Lung (tissue), 12 donors: ENCODE results near the gene TMEM9. TPM values are rescaled to one million over a fixed set of nuclear protein-coding genes. Genes with fewer than 3 reads are reported as not detected.

ENCODE experiments used
- ATAC-seq: fragments of 200-7000 bp; cut with Tn5 transposase; one replicate; pipeline ENCODE4 v1.9.1; 2020; ENCODE audit warnings: moderate number of reproducible peaks; ENCODE audit not compliant: insufficient read depth, low FRiP score
- DNase-seq, 3 donors: peaks; one replicate each; pipeline ENCODE4 v3.0.0-alpha.2; 2013 to 2017
- H3K27ac ChIP-seq, 2 donors: one replicate each; pipeline ENCODE4 v1.5.1; 2013; ENCODE audit warnings: mild to moderate bottlenecking in 2 of 2, moderate library complexity in 2 of 2, control low read depth in 1 of 2, inconsistent platforms in 1 of 2, low read depth in 1 of 2, low read length in 1 of 2
- H3K27me3 ChIP-seq, 3 donors: one replicate each; pipeline ENCODE4 v1.5.1; 2013; ENCODE audit warnings: low read length in 2 of 3; ENCODE audit not compliant: control insufficient read depth in 3 of 3, insufficient read depth in 3 of 3
- H3K36me3 ChIP-seq, 4 donors: one replicate each; pipeline ENCODE4 v1.5.1; 2013; ENCODE audit warnings: low read length in 4 of 4, mild to moderate bottlenecking in 1 of 4, moderate library complexity in 1 of 4; ENCODE audit not compliant: control insufficient read depth in 4 of 4, insufficient read depth in 4 of 4
- H3K4me1 ChIP-seq, 5 donors: one replicate each; pipeline ENCODE4 v1.5.1; 2013; ENCODE audit warnings: low read length in 5 of 5, mild to moderate bottlenecking in 2 of 5, moderate library complexity in 1 of 5; ENCODE audit not compliant: control insufficient read depth in 5 of 5, insufficient read depth in 5 of 5
- H3K4me3 ChIP-seq: one replicate; pipeline ENCODE4 v1.5.1; 2013; ENCODE audit warnings: mild to moderate bottlenecking, control low read depth, moderate library complexity
- H3K9ac ChIP-seq, 2 donors: one replicate each; pipeline ENCODE4 v1.5.1; 2013; ENCODE audit warnings: low read length in 2 of 2, control low read depth in 1 of 2; ENCODE audit not compliant: insufficient read depth in 1 of 2
- H3K9me3 ChIP-seq, 4 donors: one replicate each; pipeline ENCODE4 v1.5.1; 2013; ENCODE audit warnings: low read length in 3 of 4, mild to moderate bottlenecking in 1 of 4, moderate library complexity in 1 of 4; ENCODE audit not compliant: control insufficient read depth in 4 of 4, insufficient read depth in 3 of 4
- CTCF ChIP-seq: IDR thresholded peaks from 2 replicates; pipeline ENCODE4 v1.5.1; 2012; ENCODE audit warnings: mild to moderate bottlenecking; ENCODE audit errors: control extremely low read depth, extremely low read depth
- WGBS, 2 donors: extraction: QIAGEN DNeasy Blood & Tissue Kit; methylation state at CpG; one replicate each; pipeline ENCODE4 v1.1.7; 2013; 5-methylcytosine and 5-hydroxymethylcytosine counted together
- polyA plus RNA-seq, 2 donors: library from polyadenylated mRNA; stranded (reverse); fragments of 200-250 nt; gene quantifications; one replicate each; pipeline ENCODE4 v1.2.1, GENCODE V29; 2013
- total RNA-seq, 2 donors: library from RNA; depleted of rRNA in 1 of 2; stranded (reverse); fragments of >200 nt in 1 of 2; gene quantifications; one replicate each; pipeline ENCODE4 v1.2.1, GENCODE V29; 2014 to 2021
- donor health status: control.
- donor health status: control.
- donor health status: Bipolar disorder and iron deficiency.
- donor health status: healthy.
- donor health status: DM: yes; HTN: yes; CAD: no.

TMEM9 gene
- total and polyA plus RNA-seq, 4 donors, result 64.8 to 89.7 (median 77.6) TPM

- no peak overlapping the region for H3K4me3 ChIP-seq
Observed at GRCh38 chr1:201185123-201185453, 30.8 kb upstream of the TMEM9 start.

GRCh38 chr1:201184307-201185122, 30.2 kb upstream of the TMEM9 start:
- peak overlapping the region in 1 of 2 donors; percentile 10 for H3K27ac ChIP-seq
- H3K9me3 ChIP-seq, result no peaks in the 10 kb centered on the region
- no peak overlapping the region for H3K9ac ChIP-seq
- H3K4me1 ChIP-seq, result peaks cover 0 to 36% (median 17%) of the 10 kb centered on the region in 5 donors
- peak; percentile 78 for ATAC-seq
- no peaks in the 10 kb centered on the region for H3K36me3 ChIP-seq
- H3K4me3 ChIP-seq, result no peak overlapping the region
- H3K27me3 ChIP-seq, result no peaks in the 10 kb centered on the region
- TF ChIP-seq CTCF, result peak; percentile 14
- peak; percentile 87 to 96 (median 95) for DNase-seq
- 50 to 54% methylated on average over 9 of the region's 9 CpGs for WGBS, 2 donors

More at GRCh38 chr1:201185123-201185453, 30.8 kb upstream of the TMEM9 start:
- Histone ChIP-seq H3K27me3 (no peaks in the 10 kb centered on the region), H3K36me3 (no peaks in the 10 kb centered on the region), H3K9me3 (no peaks in the 10 kb centered on the region), H3K4me1 (peaks cover 0 to 36% (median 17%) of the 10 kb centered on the region in 5 donors), H3K9ac (no peak overlapping the region), H3K27ac (no peak overlapping the region)
- 59 to 72% methylated on average over 3 of the region's 3 CpGs for WGBS, 2 donors
- DNase-seq, result no peak
- TF ChIP-seq CTCF, result no peak
- no peak for ATAC-seq

GRCh38 chr1:201183753-201184152, 29.5 kb upstream of the TMEM9 start:
- no peak overlapping the region for H3K27ac ChIP-seq
- ATAC-seq (no peak), DNase-seq (peak; percentile 70 to 81 (median 71))
- H3K27me3 ChIP-seq, result no peaks in the 10 kb centered on the region
- no peak for TF ChIP-seq CTCF
- H3K9me3 ChIP-seq, result peaks cover 0 to 3% (median 0%) of the 10 kb centered on the region in 4 donors
- no peak overlapping the region for H3K4me3 ChIP-seq
- peaks cover 0 to 36% (median 17%) of the 10 kb centered on the region in 5 donors for H3K4me1 ChIP-seq
- H3K36me3 ChIP-seq, result no peaks in the 10 kb centered on the region
- no peak overlapping the region for H3K9ac ChIP-seq
- WGBS, 2 donors, result 82 to 94% methylated on average over 5 of the region's 5 CpGs
